Activated T-helper 1 cell treated with anti-CD3 and anti-CD28 coated beads, Interleukin-2, amount 50 U/mL, for 16 hours (primary cell): ENCODE results near the gene GDF2.
A peak's percentile ranks its signal among the peaks of the same experiment; 100 is the strongest.

Source experiments
- DNase-seq, 2 donors: peaks; one replicate each; pipeline ENCODE4 v3.0.0-alpha.2; 2020; ENCODE audit warnings: low read depth in 1 of 2, low spot score in 1 of 2

GDF2 gene

DNA sequence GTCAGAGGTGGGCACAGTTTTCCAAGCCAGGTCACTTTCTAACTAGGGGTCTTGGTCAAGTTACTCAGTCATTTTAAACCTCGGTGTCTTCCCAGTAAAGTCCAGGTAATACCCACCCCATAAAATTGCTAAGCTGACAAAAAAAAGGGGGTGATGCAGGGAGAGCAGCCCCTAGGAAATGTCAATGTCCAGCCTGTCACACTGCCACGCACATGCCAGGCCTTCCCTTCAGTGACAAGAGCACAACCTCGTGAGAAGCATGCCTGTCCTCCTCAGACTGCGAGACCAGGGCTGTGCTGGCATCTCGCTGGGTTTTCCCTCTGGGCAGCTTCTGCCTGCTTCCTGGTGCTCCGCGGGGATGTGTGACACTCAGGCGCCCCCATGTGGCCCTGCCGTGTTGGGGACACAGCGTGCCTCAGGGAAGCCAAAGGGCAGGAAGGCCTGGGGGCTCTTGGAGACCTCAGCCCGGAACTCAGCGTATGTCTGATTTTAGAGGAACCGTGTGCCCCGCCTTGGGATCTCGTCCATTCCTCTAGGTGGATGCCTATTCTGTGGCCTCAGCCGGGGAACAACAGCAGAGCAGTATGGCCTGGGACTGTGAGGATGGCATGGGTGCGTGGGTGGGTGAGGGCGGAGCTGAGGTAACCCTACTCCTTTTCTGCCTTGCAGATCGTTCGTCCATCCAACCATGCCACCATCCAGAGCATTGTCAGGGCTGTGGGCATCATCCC, 10.2 kb upstream of the GDF2 start:
- DNase-seq: peak; percentile 66

DNA sequence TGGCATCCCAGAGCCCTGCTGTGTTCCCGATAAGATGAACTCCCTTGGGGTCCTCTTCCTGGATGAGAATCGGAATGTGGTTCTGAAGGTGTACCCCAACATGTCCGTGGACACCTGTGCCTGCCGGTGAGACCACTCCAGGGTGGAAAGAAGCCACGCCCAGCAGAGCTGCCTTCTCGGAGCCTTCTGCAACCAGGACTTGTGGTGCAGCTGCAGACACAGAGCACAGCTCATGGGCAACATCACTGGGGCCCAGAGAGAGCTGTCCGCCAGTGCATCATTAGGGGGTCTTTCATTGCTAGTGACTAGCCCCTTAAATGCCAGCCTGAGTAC, 9.6 kb upstream of the GDF2 start:
- DNase-seq: no peak

DNA sequence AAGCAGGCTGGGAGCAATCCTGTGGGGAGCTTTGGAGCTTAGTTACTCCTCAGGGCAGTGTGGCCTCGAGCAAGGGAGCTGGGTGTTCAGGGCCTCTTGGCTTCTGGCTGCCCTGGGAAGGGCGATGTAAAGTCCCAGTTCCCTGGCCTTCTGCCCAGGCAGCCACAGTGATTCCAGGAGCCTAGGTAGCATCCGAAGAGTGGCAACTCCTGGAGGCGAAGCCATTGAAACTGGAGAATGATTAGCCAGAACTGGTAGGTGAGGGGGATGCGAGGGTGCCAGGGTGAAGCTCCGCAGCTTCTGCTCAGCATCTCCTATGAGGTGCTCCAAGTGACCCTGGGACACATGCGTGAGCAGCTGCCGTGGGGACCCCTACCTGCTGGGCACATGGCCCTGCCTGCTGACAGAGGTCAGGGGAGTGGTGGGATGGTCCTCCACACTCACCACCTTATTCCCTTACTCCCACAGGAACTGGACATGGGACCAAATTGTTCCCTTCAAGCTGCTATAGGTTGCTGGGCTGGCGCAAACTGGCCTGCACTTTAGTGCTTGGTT, 7.8 kb upstream of the GDF2 start:
- DNase-seq: no peak

DNA sequence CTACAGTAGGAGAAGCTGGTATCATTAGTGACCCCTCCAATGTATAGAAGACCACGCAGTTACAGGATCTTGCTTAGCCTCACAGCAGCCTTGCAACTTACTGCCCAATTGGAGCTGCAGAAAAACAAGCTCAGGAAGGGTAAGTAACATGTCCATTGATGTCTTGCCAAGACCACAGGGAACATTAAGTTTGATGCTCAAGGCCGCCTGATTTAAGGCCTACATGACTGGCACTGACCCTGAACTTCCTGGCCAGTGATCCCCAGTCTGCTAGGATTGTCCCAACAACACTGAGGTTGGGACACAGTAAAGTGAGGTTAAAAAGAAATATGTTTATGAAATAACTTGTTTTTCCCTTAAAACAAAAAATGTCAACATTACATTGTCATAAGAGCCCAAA, 6.8 kb upstream of the GDF2 start:
- DNase-seq: no peak

- no peak for DNase-seq
Observed at GRCh38 chr10:47316131-47316530, 6.1 kb upstream of the GDF2 start.

- DNase-seq: no peak
Observed at GRCh38 chr10:47317251-47317650, 5.0 kb upstream of the GDF2 start.

DNA sequence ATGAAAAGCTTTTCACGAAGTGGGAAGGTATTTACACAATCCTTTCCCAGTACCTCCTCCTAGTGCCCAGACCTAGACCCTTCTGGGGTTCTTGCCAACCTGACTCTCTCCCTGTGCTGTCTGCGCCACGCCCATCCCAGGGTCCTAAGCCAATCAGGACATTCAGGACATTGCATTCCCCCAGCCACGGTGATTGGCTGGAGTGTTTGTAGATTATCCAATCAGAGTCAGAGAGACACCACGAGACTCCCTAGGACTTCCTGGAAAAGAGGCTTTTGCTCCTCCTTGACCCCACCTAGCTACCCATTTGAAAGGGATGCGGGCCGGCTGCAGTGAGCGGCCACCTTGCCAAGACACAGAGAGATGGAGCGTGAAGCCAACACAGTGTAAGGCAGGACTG, 3.5 kb upstream of the GDF2 start:
- DNase-seq: no peak

GRCh38 chr10:47319784-47320183, 2.5 kb upstream of the GDF2 start:
- no peak for DNase-seq

- no peak for DNase-seq
Observed at GRCh38 chr10:47320812-47321211, 1.4 kb upstream of the GDF2 start.

DNA sequence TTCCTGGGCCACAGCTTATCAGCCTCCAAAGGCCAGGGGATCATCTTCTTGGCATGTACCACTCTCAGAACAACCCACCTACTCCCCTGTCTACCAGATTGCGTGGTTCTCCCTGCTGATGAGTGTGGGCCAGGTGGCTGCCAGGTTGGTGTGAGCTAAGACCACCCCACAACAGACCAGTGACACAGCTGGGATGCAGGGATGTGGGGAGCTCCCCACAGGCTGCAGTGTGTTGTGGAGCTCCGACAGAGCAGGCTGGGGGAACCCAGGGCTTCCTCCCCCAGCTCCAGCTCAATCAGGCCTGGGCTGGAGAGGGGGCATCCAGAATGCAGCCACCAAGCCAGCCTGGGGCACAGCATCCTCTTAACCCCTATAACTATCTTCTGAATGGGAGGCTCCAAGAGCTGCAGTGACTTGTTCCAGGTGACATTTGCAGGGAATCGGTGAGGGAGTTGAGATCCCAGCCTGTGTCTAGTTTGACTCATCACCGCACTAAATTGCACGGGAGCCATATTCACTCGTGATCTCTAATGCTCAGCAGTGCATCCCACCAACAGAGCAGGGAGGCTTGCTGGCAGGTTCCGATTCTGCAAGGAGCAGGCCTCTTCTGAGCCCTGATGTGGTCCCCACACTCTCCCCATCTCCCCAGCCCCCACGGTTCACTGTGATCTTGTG, 596 bp upstream of the GDF2 start:
- DNase-seq: no peak

DNA sequence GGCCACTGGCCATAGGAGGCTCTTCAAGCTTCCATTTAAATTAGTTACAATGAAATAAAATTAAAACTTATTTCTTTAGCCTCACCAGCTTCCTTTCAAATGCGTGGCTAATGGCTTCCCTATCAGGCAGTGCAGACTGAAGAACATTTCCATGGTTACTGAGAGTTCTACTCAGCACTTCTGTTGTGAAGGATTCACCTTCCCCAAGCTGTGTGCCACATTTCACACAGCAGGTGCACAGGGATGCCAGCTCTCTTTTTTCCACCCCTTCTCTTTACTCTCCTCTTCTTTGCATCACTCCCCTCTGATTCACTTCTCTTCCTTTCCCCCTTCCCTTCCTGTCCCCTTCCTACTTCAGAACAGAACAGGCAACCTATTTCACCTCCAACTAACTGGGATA, 833 bp downstream of the GDF2 start:
- DNase-seq: no peak

DNA sequence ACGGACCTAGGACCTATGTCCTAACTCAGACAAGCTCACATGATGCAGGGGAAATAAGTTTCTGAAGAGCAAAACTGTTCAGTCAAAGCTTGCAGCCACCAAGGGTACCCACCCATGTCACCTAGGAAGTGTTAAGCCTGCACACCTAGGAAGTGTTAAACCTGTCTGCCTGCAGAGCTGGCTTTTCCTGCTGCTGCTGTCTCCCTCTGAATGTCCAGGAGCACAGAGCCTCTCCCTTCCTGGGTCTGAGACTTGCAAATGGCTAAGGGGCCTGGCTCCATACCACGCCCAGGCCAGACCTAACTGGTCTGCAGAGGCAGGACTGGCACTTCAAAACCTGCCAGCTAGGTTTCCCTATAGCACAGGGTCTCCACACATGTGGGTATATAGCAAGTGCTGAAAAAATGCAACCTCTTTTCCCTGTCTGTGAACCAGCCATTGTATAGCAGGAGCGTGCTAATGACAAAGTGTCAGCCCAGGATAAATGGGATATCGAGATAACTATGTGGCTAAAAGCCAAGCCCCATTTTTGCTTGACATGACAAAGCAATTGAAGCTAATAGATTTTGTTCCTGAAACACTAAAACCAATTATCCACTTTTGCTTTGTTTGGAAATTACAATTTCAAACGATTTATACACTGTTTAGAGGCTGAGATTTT, 1.5 kb downstream of the GDF2 start:
- no peak for DNase-seq

DNA sequence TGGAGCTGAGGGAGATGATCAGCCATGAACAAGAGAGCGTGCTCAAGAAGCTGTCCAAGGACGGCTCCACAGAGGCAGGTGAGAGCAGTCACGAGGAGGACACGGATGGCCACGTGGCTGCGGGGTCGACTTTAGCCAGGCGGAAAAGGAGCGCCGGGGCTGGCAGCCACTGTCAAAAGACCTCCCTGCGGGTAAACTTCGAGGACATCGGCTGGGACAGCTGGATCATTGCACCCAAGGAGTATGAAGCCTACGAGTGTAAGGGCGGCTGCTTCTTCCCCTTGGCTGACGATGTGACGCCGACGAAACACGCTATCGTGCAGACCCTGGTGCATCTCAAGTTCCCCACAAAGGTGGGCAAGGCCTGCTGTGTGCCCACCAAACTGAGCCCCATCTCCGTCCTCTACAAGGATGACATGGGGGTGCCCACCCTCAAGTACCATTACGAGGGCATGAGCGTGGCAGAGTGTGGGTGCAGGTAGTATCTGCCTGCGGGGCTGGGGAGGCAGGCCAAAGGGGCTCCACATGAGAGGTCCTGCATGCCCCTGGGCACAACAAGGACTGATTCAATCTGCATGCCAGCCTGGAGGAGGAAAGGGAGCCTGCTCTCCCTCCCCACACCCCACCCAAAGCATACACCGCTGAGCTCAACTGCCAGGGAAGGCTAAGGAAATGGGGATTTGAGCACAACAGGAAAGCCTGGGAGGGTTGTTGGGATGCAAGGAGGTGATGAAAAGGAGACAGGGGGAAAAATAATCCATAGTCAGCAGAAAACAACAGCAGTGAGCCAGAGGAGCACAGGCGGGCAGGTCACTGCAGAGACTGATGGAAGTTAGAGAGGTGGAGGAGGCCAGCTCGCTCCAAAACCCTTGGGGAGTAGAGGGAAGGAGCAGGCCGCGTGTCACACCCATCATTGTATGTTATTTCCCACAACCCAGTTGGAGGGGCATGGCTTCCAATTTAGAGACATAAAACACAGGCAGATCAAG, 3.3 kb downstream of the GDF2 start:
- no peak for DNase-seq

DNA sequence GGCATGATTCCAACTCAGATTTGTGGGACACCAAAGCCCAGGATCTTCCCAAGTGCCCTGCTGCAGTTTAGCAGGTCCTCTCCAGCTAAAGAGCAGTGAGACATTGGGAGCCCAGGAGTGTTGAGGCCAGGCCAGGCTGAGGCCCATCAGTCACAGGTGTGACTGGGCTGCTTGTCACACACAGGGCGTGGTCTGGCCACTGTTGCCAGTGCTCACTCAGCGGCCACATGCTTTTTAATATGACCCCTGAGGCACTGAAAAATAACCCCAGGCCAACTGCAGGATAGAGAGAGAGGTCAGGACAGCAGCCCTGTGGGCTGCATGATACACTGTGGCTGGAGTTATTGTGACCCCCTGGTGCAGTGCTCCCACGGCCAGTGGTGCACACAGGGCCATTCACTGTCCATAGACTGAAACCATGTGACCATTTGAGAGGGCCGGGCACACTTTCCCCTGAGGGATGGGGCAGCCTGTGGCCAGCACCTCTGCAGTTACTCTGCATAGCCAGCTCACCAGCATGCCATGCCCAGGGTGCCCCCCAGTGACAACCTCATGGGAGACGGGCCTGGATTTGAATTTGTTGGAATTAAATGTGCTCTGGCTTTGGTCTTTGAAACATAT, 4.2 kb downstream of the GDF2 start:
- no peak for DNase-seq

DNA sequence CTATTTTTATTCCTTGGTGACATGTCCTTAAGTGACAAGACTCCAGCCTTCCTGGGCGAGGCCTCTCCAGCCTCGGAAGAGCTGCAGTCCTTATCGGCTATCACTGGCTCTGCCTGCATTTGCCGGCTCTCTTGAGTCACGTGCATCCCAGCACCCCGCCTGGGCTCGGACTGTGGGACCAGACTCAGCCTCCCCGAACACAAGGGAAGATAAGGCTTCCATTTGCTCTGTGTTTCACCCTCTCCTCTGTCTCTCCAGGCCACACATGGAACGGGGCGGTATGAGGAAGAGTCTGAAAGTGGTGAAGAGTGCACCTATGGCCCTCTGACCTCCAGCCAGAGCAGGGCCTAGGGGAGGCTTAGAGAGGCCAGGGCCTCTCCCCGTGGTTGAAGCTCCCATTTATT, 4.7 kb downstream of the GDF2 start:
- DNase-seq: no peak

DNA sequence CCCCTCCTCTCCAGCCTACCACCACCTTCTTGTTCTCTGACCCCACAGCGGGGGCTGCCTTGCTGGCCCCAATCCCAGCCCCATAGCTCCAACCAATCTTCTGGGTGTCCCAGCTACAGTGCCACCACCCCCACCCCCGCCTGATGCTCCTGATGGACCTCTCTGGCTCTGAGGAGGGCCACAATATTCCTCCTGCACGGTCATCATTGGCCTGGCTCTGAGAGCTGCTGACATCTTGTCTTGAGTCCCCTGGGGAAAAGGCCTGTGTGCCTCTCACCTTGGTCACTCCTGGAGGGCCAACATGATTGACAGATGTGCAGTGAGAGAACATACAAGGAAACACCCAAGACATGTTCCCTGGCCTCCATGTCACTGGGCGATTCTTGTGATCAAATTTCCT, 7.6 kb downstream of the GDF2 start:
- no peak for DNase-seq

DNA sequence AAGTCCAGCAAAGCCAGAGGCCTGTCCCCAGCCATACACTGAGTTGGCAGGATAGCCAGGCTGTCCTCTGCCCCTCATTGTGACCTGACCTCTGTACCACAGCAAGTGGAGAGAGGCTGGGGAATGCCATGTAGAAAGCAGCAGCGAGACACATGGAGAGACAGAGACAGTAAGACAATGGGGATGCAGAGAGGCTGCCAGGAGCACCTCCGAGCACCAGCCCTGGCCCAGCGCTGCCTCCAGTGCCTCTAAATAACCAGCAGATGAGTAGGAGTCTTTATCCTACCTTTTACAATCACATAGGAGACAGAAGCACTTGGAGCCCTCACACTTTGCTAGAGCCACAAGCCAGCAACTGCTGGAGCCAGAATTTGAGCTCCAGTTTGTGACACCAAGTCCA, 8.1 kb downstream of the GDF2 start:
- no peak for DNase-seq

DNA sequence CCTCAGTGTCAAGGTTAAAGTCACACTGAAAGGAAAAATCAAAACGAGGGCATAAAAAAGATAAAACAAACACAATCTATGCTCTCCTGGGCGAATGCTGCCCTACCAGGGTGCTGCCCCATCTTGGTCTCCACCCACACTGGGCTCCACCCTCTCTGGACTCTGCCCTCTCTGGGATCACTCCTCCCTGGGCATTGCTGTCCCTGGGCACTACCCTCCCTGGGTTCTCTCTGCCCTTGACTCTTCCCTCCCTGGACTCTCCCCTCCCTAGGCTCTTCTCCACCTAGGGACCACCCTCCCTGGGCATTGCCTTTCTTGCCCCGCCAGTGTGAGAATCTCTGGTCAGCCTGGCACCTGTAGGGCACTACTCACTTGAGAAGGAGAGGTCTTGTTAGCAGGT, 8.6 kb downstream of the GDF2 start:
- DNase-seq: no peak

GRCh38 chr10:47331491-47331890, 9.2 kb downstream of the GDF2 start:
- no peak for DNase-seq

DNA sequence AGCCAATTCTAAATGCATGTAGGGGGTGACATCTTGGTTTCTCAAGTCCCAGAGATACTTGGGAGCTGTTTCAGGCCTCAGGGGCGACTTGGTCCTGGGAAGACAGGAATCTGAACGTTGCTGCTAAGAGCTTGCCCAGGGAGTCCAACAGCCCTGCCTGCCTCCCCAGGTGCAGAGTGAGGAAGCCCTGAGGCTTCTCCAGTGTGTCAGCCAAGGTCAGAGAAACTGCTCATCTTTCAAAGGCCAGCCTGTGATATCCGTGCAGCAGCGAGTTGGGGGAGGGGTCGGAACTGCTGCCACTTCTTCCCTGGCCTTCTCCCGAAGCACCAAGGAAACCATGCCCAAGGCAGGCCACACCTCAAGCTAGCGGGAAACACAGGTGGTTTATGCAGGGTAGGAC, 9.7 kb downstream of the GDF2 start:
- DNase-seq: no peak

DNA sequence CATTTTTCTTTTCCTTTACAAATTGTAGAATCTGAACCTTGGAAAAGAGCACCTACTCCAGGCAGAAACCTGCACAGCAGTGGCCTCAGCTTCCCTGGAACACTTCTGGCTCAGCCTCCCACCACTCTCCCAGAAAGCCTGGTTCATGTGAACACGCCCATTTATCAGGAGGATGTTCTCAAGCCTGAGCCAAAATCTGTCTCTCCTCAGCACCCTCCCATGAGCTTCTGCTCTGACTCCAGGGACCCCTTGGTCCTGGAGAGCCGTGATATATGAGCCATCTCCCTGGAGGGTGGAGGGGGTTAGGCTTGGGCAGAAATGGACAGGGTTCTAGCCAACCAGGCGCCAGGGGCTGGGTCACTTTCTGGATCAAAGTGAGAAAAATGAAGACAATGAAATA, 10.1 kb downstream of the GDF2 start:
- DNase-seq: no peak
